HFF-Myc (cell line): ENCODE results near the gene IL1R1.

Experiments used
- DNase-seq: peaks from one replicate; pipeline ENCODE4 v3.0.0-alpha.2; 2011; ENCODE audit warnings: low read depth; ENCODE audit errors: extremely low read depth
- H3K4me3 ChIP-seq: replicated peaks from 2 replicates; pipeline ENCODE4 v1.5.1; 2011; ENCODE audit warnings: low read depth, mild to moderate bottlenecking, control low read depth, low read length
- TF ChIP-seq, protein P1 (sequence below): IDR thresholded peaks from 2 replicates; pipeline ENCODE4 v1.5.1; 2012; ENCODE audit warnings: mild to moderate bottlenecking, low read depth, low read length, control low read depth; ENCODE audit errors: missing control alignments

IL1R1 gene, protein sequence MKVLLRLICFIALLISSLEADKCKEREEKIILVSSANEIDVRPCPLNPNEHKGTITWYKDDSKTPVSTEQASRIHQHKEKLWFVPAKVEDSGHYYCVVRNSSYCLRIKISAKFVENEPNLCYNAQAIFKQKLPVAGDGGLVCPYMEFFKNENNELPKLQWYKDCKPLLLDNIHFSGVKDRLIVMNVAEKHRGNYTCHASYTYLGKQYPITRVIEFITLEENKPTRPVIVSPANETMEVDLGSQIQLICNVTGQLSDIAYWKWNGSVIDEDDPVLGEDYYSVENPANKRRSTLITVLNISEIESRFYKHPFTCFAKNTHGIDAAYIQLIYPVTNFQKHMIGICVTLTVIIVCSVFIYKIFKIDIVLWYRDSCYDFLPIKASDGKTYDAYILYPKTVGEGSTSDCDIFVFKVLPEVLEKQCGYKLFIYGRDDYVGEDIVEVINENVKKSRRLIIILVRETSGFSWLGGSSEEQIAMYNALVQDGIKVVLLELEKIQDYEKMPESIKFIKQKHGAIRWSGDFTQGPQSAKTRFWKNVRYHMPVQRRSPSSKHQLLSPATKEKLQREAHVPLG

DNA sequence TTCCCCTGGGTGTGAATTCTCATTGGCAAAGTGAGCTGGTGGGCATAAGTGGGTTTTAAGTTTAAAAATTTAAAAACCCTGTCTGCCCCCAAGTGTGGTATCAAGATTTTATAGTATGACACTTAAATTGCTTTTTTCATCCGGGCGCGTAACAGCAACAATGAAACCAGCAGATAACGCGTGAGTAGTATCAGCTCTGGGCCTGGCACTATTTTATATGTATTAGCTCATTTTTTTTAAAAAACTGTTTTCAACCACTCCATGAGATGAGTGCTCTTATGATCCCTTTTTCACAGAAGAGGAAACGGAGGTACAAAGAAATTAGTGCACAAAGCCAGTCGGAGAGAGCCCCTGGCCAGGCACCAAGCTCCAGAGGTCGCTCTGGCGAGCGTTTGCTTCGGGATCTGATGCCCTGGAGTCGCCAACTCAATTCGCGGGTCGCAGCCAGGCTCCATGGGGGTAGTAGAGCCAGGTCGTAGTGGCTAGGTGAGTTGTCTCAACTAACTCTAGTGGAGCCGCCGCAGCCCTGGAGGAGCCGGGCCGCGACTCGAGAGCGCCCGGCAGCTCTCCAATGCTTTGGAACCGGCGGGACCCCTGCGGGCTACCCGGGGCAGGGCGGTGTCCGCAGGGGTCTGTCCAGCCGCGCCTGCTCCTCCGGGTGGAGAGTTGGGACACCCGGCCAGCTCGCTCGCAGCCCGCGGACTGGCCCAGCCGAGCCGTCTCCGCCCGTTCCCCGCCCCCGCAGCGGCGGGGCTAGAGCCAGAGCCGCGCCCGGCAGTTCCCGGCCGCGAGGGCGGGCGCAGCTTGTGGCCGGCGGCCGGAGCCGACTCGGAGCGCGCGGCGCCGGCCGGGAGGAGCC, at the start of gene IL1R1:
Gene IL1R1 (plus strand): TSS at position 777 of the 859 bp plus-strand sequence. CDS start 14,979 bp downstream, outside the sequence.
- DNase-seq = no peak
- H3K4me3 ChIP-seq = peak within 1 kb of the TSS; percentile 56
- TF ChIP-seq, protein P1, sequence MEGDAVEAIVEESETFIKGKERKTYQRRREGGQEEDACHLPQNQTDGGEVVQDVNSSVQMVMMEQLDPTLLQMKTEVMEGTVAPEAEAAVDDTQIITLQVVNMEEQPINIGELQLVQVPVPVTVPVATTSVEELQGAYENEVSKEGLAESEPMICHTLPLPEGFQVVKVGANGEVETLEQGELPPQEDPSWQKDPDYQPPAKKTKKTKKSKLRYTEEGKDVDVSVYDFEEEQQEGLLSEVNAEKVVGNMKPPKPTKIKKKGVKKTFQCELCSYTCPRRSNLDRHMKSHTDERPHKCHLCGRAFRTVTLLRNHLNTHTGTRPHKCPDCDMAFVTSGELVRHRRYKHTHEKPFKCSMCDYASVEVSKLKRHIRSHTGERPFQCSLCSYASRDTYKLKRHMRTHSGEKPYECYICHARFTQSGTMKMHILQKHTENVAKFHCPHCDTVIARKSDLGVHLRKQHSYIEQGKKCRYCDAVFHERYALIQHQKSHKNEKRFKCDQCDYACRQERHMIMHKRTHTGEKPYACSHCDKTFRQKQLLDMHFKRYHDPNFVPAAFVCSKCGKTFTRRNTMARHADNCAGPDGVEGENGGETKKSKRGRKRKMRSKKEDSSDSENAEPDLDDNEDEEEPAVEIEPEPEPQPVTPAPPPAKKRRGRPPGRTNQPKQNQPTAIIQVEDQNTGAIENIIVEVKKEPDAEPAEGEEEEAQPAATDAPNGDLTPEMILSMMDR = no peak

DNA sequence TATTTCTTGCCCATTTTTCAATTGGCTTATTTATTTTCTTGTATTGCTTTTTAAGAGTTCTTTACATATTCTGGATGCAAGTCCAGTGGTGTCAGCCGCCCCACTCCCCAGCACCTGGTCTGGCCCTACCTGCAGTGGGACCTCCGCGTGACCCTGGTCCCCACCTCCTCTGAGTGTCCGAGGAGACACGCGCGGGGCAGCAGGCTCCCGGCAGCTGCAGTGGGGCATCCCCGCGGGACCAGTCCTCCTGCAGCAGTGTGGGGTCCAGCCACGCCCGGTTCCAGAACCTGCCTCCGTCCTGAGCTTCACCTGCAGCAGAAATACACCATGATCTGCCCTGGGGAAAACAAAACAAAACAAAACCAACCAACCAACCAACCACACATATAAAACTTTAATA, 48.9 kb upstream of the IL1R1 start:
- DNase-seq = no peak
- TF ChIP-seq, protein P1 = no peak

DNA sequence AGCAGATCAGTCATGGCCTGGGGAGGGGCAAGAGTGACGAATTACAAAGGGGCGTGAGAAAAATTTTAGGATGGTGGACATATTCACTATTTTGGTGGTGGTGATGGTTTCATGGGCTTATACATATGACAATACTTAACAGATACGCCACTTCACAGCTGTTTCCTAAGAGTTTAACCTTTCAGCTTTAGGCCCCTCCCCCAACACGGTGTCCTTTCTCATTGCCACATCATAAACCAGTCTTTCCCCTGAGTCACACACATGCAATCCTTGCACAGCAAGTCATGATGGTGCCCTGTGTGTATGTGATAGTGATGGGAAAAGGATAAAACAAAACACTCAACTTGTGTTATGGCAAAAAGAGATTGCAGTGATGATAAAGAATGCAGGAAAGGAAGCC, 47.6 kb upstream of the IL1R1 start:
- peak; percentile 95 for DNase-seq
- TF ChIP-seq, protein P1 = no peak
- no peak overlapping the region for H3K4me3 ChIP-seq

More for the DNA sequence above, 48.9 kb upstream of the IL1R1 start:
- H3K4me3 ChIP-seq = no peak overlapping the region

DNA sequence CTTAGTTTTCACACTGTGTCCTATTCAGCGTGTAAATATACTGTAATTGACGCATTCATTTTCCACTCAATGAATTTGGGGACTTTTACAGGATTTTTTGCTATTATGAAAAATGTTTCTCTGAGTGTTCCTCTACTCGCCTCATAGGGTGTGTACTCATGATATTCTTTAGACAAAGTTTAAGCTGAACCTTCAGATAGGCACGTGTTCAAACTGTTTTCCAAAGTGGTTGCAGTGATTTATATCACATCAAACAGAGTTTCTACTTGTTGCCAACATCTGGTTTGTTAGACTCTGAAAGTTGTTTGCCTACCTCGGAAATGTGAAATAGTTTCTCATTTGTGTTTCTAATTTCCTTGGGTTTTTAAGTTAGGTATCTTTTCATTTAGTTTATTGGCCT, 46.4 kb upstream of the IL1R1 start:
- no peak overlapping the region for H3K4me3 ChIP-seq
- TF ChIP-seq, protein P1 = no peak
- no peak for DNase-seq

DNA sequence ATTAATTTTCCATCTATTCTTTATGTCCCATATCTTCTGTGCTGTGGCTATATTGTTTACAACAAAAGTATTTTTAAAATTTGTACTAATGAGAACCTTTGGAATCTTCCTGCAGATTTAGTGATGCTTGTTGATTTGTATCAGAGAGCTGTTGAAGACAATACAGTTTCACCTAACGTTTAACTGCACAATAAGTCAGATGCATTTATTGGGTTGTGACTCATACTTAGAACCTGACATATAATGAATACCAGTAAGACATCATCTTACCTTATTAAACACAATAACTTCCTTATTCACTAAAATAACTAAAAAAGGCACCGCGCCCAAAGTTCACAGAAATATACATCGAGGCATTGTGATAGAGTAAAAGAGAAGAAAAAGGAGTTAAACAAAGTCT, 43.8 kb upstream of the IL1R1 start:
- DNase-seq = no peak
- no peak overlapping the region for H3K4me3 ChIP-seq
- TF ChIP-seq, protein P1 = no peak

DNA sequence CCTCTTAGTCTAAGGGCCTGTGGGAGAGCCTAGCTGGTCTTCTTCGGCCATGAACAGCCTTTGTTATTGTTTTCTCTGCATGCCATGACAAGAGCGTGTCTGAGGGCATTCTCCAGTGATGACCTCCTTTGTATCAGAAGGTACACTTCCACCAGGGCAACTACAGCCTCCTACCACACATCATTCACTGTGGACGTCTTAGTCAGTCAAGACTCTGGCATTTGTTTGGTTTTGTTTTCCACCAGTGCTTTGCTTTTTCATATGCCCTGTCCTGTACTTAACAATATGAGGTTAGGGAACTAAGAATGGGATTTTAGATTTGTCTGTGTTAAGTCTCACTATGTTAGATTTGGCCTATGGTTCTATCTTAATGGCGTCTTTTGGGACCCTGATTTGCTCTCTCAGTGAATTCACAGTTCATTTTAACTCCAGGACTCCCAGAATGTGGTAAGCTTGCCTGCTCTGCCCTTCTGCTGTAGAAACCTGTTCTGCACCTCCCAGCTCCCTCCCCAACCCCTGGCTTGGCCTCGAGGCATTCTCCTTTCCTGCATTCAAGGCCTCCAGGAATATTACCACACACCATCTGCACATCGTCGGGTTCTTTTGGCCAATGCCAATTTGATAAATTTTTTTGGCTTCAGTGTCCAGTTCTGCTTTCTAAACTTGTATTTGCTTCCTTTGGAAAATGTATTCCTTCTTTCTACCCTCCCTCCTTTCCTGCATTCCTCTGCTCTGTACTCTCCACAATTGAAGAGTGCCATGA, 42.8 kb upstream of the IL1R1 start:
- TF ChIP-seq, protein P1 = no peak
- H3K4me3 ChIP-seq = no peak overlapping the region
- no peak for DNase-seq
